Epithelial cell of esophagus (primary cell): Measurements from ENCODE around the gene TAF15.

Source experiments
- DNase-seq: peaks from one replicate; pipeline ENCODE4 v3.0.0; 2010; ENCODE audit warnings: low read depth
- H3K4me3 ChIP-seq: 2 replicates; pipeline ENCODE4 v1.5.1; 2011; ENCODE audit warnings: mild to moderate bottlenecking, low read length, control low read depth
- TF ChIP-seq, protein P1 (sequence below): IDR thresholded peaks from 2 replicates; pipeline ENCODE4 v1.5.1; 2011; ENCODE audit warnings: low read depth, mild to moderate bottlenecking, low read length, control low read depth, inconsistent platforms; ENCODE audit not compliant: insufficient read depth; ENCODE audit errors: missing control alignments

Gene TAF15

DNA sequence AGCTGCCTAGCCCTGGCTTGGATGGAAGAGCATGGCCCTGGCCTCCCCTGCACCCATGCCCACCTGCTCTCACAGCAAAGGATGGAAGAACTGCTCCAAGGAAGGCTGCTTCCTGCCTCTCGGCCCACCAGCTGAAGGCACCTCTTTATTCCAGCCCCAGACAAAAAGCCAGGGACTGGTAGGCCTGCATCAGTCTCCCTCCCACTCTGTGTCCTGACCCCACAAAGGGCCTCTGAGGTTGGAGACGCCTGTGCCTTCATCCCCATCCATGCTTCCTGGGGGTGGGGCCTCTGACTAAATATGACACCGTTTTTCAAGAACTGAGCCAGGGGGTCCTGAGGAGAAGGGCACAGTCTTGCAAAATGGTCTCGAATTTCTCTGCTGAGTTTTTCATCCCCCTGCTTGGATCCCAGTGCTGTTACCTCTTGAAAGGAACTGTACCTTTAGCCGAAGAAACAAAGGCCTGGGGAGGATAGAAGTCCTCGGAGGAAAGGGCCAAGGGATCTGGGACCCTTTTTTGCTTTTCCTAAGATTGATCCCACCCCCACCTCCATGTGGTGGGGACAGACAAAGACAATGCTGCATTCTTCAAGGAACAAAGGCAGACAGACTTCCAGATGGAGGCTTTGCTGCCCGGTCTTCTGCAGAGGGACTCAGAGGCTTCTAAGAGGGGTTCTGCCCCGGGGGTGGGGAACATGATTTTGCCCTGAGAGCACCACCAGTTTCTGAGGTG, 43.4 kb upstream of the TAF15 start:
- TF ChIP-seq, protein P1, sequence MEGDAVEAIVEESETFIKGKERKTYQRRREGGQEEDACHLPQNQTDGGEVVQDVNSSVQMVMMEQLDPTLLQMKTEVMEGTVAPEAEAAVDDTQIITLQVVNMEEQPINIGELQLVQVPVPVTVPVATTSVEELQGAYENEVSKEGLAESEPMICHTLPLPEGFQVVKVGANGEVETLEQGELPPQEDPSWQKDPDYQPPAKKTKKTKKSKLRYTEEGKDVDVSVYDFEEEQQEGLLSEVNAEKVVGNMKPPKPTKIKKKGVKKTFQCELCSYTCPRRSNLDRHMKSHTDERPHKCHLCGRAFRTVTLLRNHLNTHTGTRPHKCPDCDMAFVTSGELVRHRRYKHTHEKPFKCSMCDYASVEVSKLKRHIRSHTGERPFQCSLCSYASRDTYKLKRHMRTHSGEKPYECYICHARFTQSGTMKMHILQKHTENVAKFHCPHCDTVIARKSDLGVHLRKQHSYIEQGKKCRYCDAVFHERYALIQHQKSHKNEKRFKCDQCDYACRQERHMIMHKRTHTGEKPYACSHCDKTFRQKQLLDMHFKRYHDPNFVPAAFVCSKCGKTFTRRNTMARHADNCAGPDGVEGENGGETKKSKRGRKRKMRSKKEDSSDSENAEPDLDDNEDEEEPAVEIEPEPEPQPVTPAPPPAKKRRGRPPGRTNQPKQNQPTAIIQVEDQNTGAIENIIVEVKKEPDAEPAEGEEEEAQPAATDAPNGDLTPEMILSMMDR, result no peak
- no peak overlapping the region for H3K4me3 ChIP-seq
- DNase-seq, result no peak

GRCh38 chr17:35766489-35766877, 42.8 kb upstream of the TAF15 start:
- TF ChIP-seq, protein P1, result no peak
- no peak overlapping the region for H3K4me3 ChIP-seq
- no peak for DNase-seq

- DNase-seq, result peak; percentile 63
- TF ChIP-seq, protein P1, result peak; percentile 70
- H3K4me3 ChIP-seq, result no peak overlapping the region
Measured at GRCh38 chr17:35766903-35767510, 42.3 kb upstream of the TAF15 start.

GRCh38 chr17:35768797-35769196, 40.5 kb upstream of the TAF15 start:
- TF ChIP-seq, protein P1, result no peak
- H3K4me3 ChIP-seq, result no peak overlapping the region
- DNase-seq, result no peak

GRCh38 chr17:35769895-35770486, 39.3 kb upstream of the TAF15 start:
- TF ChIP-seq, protein P1, result no peak
- no peak for DNase-seq

GRCh38 chr17:35773129-35773528, 36.2 kb upstream of the TAF15 start:
- no peak overlapping the region for H3K4me3 ChIP-seq
- no peak for DNase-seq

More at GRCh38 chr17:35769895-35770486, 39.3 kb upstream of the TAF15 start:
- no peak overlapping the region for H3K4me3 ChIP-seq

More at GRCh38 chr17:35773129-35773528, 36.2 kb upstream of the TAF15 start:
- TF ChIP-seq, protein P1, result no peak
